HG02870 (cell line): ENCODE results near the gene CST6.
"Not testable (repeated sequence)": the region's sequence is repeated elsewhere in the genome, so short reads cannot be mapped to it uniquely, and the experiment has no call there.

ENCODE experiments used
- ATAC-seq: cut with Tn5 transposase; IDR thresholded peaks from one replicate; pipeline ENCODE4 v1.9.1; 2021; ENCODE audit warnings: mild to moderate bottlenecking, moderate library complexity; ENCODE audit not compliant: unreplicated experiment

CST6 gene

DNA sequence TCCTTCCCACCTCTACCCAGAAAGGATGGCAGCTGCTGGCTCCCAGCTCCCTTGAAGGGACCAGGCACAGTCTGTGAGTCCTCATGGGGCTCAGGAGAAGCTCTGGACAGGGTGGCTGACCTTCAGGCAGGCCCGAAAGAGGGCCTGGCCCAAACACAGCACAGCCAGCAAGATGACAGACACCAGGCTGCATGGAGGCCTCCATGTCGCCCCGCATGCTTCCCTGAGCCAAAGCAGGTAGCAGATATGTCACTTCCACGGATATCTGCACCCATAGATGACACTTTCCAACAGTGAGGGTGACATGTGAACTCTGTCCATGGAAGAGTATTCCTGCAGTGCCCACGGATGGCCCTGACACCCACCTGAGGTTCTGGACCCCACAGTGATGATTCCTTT lies 28.2 kb upstream of the CST6 start:
- ATAC-seq: no peak

DNA sequence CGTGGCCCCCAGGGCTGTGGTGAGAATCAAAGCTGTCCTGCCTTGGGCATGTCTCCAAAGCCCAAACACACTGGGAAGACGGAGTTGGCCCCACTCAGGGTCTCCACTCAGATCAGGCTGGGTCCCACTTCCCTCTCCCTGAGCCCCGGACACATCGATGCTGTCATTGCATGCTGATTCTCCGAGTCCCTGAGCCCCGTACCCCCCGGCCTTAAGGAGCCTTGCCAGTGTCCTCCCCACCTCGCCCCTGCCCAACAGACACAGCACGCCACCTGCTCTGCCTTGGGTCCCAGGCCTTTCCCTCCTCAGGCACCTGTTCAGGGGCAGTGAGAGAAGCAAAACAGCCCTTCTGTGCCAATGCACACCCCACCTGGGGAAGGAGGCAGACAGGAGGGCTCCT lies 24.5 kb upstream of the CST6 start:
- no peak for ATAC-seq

DNA sequence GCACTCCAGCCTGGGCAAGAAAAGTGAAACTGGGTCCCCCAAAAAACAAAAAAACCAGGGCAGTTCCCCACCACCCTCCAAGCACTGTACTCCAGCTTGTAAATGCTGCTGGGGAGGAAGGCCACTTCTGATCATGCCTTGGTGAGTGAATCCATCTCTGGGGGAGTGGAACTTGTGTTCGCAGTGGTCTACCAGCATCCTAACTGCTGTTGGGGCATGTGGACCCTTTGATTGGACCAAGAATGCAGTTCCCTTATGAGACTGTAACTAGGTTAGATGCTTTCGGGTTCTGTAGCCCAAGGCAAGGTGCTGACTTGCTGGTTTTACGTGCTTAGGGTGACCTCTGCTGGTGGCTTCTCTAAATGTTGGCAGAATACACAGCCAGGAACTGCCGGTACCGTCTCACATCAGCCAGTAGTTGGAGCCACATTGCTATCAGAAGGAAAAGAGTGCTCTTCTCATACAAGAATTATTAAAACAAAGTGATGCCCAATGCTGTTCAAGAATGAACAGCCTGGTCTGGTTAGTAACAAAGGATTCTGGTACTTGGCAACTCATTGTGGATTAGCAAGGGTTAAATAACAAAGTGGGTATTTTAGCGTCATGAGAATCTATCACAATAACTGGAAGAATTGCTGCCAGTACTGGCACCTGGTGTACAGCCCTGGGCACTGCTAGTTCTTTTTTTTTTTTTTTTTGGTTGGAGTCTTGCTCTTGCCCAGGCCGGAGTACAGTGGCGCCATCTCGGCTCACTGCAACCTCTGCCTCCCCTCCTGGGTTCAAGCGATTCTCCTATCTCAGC lies 22.8 kb upstream of the CST6 start:
- ATAC-seq: peak; percentile 85

DNA sequence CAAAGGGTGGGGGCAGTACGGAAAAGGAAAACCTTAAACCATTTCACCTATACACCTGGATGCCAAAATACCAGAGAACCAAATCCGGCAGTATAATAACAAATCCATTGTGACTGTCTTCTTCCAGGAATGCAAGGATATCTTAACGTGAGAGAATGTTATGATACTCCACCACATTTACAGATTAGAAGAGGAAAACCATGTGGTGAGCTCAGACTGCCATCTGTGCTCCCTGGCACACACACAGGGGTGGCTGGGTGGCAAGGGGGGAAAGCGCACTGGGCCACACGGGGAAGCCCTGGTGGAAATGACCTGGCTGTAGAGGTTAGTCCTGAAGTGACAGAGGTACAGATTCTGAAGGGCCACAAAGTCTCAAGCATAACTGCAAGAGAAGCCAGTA lies 19.8 kb upstream of the CST6 start:
- ATAC-seq: no peak

DNA sequence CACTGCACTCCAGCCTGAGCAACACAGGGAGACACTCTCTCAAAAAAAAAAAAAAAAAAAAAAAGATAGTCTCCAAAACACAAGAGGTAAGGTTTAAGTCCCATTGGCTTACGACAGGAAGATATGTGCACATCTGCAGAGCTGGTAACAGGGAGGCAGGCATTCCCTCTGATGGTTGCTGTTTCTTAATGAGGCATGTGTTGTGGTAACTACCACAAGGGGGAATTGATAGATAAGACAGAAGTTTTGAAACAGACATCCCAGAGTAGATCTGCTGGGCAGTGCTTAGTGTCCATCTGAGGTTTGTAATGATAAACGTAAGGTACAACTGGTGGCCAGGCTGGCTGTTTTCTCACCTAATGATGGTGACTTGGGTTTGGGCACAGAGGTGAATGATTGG lies 14.5 kb upstream of the CST6 start:
- ATAC-seq: no peak

DNA sequence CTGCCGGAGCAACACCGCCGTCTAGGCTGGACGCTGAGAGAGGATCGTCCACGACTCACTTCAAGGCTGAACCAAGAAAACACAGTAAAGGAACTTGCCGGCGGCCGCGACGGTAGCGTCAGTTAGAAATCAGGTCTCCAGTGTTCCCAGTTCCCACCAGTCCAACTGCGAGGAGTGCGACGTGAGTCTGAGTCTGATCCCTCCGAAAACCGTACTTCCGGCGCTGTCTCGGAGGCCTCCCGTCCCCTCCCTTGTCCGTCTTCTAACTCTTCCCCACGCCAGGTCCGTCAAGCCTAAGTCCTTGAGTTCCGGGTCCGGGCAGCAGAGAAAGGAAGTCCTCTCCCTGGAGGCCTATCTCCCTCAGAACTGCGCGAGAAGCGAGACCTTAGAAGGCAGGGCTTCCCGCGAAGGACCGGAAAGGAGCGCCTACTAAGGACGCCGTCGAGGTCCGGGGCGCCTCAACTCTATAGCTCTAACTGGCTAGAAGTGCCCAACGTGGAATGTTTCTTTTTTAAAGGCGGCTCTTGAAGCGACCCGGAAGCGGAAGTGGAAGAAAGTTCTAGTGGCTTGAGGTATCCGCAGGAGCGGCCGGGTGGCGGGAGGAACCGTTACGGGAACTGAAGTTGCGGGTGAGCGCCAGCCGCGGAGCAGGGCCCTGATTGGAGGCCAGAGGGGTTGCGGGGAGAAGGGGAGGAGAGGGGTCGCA lies 9.7 kb upstream of the CST6 start, which contains the start of the genes BANF1 and EIF1AD:
Gene BANF1 (plus strand): TSS at position 562 of the 706 bp plus-strand sequence. CDS start 748 bp downstream, outside the sequence.
Gene EIF1AD (minus strand): TSS at position 216 of the 706 bp plus-strand sequence. CDS start 1,768 bp downstream, outside the sequence.
- peak; percentile 79 for ATAC-seq

DNA sequence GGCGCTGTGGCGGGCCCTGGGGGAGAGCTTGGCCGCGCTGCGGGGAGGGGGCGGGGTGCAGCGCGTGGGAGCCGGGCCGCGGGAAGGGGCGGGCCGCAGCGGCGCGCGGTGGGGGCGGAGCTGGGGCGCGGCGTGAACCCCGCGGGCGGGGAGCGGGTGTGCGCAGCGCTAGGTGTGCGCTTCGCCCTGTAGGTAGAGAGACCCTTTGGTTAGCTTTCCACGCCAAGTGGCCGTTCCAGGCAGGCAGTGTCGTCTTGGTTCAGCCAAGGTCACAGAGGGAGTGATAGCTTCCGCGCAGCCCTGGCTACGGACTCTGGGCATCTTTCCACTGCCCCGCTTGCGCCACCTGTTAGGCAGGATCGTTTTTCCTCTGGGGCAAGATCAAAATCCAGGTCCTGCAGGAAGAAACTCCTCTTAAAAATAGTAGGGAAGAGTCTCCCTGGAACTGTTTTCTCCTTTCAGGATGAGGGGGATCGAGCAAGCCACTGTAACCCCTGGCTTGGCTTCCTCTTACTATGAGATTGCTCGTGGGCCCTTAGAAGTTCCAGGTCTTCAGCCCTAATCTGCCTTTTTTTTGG lies 9.1 kb upstream of the CST6 start:
- peak; percentile 37 for ATAC-seq

DNA sequence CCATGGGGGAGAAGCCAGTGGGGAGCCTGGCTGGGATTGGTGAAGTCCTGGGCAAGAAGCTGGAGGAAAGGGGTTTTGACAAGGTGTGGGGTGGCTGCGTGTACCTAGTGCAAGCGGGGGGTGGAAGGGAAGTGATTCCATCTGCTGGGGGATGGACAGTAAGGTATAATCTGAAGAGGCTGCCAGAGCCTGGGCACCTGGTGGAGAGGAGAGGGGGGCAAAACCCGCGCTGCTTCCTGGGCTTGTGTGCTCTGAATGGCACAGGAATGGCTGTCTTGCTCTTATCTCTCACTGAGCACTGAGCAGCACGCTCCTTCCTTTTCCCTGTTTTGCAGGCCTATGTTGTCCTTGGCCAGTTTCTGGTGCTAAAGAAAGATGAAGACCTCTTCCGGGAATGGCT lies 8.5 kb upstream of the CST6 start:
- no peak for ATAC-seq

DNA sequence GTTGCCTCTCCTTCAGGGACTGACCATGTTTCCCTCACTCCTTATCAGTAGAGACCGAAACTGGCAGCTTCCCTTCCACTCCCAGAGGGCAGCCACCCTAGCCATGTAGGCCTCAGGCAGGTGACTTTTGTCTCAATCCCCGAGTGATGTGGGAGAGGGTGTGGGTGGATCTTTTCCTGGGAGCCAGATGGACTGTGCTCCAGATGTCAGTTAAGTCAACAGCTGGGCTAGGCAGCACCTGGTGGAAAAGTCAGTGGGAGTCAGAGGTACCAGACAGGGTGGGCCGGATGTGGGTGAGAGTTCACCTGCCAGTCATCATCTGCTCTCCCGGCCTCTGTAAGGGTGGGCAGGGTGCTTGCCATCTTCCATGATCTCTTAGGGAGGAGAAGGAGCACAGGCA lies 7.6 kb upstream of the CST6 start:
- no peak for ATAC-seq

DNA sequence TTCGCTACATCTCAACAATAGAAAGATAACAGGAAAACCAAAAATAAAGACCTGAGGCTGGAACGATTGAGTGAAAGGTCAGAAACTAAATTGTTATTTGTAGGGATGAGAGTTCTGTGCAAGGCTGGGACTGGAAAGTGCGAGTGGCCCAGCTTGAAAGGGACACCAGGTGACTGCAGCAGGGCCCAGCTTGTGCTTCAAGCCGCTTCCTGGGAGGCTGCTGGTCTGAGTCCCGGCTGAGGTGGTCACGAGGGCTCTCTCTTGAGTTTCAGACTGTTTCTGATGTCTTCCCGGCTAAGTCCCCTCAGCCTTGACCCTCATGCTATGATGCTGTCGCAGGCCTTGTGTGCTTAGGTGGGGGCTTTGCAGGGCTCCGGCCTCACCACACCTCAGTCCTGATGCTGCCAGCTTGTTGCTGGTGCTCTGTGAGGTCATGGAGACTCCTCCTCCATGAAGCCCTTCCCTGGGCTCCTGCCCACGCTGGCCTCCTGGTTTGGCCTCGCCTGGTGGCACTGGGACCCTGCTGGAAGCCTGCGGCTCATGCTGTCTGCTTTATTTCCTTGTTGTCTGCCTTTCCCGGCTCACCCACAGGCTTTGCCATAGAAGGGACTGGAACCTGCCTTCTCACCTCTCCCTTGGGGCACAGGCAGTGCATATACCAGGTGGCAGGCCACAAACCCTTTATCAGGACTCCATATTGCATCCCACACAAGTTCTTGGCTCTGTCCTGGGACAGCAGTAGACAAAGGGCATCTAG lies 5.5 kb upstream of the CST6 start:
- no peak for ATAC-seq

DNA sequence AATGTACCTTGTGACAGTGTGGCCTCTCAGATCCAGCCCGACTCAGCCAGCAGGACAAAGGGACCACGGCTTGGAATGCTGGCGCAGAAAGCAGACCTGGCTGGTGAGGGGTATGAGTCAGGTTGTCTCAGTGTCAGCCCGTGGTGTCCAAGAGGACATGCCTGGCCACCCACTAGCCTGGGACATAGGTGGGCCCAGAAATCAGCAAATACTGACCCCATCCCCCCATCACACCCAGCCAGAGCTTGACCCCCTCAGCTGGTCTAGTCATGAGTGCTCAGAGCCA lies 5.0 kb upstream of the CST6 start:
- ATAC-seq: no peak

DNA sequence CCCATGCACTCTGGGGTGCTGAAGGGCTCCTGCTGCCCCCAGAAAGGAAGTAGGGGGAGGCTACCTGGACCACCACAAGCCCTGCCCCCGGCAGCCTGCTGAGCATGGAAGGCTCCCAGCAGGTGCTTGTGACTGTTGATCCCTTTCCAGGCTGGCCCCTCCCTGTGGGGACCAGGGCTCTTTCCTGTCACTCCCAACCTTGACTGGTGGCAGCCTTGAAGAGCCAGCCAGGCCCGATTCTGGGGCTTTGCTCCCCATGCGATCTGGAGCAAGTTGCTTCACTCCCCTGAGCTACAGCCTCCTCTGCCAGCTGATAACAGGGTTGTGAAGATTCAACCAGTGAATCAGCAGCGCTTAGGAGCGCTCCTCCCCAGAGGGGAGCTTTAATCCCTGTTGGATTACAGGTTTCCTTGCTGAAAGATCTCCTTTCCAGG lies 4.6 kb upstream of the CST6 start:
- ATAC-seq: no peak

DNA sequence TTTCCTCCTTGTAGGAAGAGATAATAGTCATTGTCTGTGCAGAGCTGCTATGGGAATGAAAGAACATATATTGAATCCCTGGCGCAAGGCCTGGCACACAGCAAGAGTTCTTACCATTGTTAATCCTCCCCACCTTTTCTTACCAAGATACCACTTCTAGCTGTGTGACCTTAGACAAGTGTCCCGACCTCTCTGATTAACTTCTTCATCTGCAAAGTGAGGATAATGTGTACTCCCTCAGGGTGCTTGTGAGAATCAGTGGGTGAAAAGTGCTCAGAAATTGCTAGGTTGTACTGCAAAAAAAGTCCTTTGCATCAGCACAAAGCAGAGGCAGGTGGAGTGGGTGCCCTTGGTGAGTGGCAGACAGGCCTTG lies 3.7 kb upstream of the CST6 start:
- ATAC-seq: no peak

DNA sequence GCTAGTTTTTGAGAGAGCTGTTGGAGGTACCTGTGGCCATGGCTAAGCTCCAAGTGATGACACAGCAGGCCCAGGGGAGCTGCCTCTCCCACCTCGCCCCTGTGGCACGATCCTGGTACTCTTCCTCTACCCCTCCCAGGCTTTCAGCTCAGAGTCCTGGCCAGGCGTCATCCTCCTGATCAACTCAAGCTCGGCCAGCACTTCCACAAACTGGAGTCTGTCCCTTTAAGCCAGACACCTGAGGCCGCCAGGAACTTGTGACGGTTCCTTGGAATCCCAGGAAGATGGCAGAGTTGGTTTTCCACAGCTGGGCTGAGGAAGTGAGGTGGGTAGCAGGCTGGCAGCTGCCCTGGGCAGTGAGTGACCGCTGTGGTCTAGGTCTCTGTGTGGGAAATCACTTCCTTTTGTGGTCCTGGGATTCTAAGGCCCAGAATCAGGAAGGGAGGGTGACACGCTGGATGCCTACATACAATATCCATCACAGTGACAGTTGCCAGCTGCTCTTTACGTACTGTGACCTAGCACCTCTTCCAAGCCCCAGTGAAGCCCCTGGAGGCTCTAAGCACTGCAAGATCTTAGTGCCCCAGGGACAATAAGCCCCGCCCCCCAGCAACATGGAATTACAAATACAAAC lies 3.2 kb upstream of the CST6 start:
- no peak for ATAC-seq

DNA sequence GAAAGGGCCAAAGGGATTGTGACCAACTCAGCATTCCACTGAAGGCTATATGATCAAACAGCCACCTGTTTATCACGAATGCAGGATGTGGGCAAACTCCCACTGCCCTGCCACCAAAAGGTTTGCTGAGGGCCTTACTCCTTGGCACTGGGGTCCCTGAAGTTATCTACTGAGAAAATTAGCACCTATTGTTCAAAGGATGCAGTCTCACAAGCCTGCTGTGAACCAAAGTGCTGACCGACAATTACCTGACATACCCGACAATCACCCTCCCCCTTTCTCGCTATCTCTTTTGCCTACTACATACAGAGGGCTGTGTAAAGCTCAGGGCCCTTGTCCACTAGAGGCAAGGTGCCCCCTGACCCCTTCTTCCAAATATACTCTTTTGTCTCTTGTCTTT lies 1.8 kb upstream of the CST6 start:
- not testable (repeated sequence) for ATAC-seq

DNA sequence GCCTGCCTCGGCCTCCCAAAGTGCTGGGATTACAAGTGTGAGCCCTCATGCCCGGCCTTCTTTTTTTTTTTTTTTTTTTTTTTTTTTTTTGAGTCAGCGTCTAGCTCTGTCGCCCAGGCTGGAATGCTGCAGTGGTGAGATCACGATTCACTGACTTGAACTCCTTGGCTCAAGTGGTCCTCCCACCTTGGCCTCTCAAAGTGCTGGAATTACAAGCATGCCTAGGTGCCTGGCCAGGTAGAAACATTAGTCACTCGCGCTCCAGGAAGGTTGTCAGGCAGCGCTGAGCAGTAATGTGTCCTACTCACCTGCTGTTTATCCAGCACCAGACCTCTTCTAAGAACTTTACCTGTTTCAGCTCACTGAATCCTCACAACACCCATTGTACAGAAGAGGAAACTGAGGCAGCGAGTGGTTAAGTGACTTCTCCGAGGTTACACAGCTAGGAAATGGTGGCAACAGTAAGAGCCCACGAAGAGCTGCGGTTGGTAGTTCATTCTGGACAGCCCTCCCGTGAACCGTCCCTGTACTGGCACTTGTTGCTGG lies 496 bp upstream of the CST6 start:
- ATAC-seq: no peak

DNA sequence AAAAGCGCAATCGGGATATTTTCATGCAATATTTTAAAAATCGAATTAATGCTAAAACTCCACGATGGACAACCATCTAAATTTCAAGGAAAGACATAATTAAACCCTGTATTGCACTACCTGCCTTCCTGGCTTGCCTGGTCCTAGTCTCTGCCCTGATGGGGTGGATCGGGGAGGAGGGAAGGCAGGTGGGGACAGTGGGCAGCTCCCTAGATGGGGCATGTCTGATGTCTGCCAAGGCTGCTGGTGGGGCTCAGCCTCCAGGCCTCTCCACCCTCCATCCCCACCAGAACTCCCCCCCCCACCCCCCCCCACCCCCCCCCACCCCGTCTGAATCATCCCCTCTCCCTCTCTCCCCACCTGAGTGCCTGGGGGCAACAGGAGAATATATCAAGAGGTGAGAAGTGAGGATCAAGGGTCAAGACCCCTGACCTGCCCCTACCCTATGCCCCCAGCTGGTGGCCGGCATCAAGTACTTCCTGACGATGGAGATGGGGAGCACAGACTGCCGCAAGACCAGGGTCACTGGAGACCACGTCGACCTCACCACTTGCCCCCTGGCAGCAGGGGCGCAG lies 650 bp downstream of the CST6 start:
- no peak for ATAC-seq

DNA sequence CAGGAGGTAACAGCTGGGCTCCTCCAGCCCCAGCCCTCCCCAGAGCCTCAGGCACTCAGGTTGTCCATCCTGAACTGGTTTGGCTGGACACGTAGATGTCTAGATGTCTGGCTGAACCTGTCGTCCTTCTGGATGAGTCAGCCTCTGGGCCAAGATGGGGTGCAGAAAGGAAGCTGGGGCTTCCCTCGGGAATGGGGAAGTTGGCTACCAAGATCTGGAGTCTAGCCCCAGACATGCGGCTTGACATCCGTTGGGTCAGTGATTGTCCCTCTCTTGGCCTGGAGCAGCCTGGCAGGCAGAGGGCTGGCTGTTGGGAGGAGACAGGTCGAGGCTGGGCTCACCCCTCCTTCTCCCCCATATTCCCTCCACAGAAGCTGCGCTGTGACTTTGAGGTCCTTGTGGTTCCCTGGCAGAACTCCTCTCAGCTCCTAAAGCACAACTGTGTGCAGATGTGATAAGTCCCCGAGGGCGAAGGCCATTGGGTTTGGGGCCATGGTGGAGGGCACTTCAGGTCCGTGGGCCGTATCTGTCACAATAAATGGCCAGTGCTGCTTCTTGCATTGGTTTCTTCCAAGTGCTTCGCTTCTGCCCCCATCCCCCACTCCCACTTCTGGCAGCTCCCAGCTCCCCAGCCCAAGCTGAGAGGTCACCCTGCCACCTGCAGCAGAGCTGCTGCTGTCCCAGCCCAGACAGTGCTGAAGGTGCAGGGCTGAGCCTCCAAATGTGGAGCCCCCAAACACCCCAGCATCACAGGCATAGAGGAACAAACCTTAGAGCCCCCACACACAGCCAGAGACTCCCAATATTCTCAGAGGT lies 1.3 kb downstream of the CST6 start:
- no peak for ATAC-seq

DNA sequence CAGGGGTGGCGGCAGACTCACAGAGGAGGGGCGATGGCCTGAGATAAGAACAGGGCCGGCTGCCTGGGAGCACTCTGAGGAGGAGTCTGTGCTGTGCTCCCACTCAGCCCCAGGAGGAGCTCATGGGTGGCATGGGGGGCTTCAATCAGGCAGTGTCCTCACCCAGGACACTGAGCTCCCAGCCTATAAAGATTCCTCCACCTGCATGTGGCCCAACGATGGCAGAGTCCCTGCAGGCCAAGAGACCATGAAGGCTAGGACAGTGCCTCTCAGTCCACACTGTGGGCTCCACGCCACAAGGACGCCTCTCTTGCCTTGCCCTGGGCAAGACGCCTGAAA lies 1.9 kb downstream of the CST6 start:
- ATAC-seq: no peak
